GM21360 (cell line): ENCODE data around the gene XIST.
"Not testable (repeated sequence)": the region's sequence is repeated elsewhere in the genome, so short reads cannot be mapped to it uniquely, and the experiment has no call there.

ENCODE experiments used
- ATAC-seq: cut with Tn5 transposase; IDR thresholded peaks from one replicate; pipeline ENCODE4 v1.9.1; 2021; ENCODE audit warnings: mild to moderate bottlenecking, moderate library complexity; ENCODE audit not compliant: unreplicated experiment

Gene XIST

GRCh38 chrX:73840120-73840924 is 12.2 kb downstream of the XIST start:
- no peak for ATAC-seq

GRCh38 chrX:73839152-73839551 is 13.4 kb downstream of the XIST start:
- ATAC-seq: no peak

- ATAC-seq: no peak
Observed at GRCh38 chrX:73838123-73838522, 14.4 kb downstream of the XIST start.

- no peak for ATAC-seq
Observed at GRCh38 chrX:73836956-73837477, 15.5 kb downstream of the XIST start.

GRCh38 chrX:73834219-73834618 is 18.3 kb downstream of the XIST start:
- no peak for ATAC-seq

- no peak for ATAC-seq
Observed at GRCh38 chrX:73832319-73832718, 20.2 kb downstream of the XIST start.

GRCh38 chrX:73831500-73831899 is 21.0 kb downstream of the XIST start:
- ATAC-seq: no peak

- ATAC-seq: no peak
Observed at GRCh38 chrX:73830489-73831414, 21.8 kb downstream of the XIST start.

- no peak for ATAC-seq
Observed at GRCh38 chrX:73829890-73830466, 22.5 kb downstream of the XIST start.

- ATAC-seq: no peak
Observed at GRCh38 chrX:73828080-73828720, 24.3 kb downstream of the XIST start.

GRCh38 chrX:73827406-73827805 is 25.1 kb downstream of the XIST start:
- no peak for ATAC-seq

GRCh38 chrX:73826996-73827395 is 25.5 kb downstream of the XIST start:
- ATAC-seq: no peak

GRCh38 chrX:73825569-73825968 is 26.9 kb downstream of the XIST start:
- ATAC-seq: no peak

- no peak for ATAC-seq
Observed at GRCh38 chrX:73823473-73824004, 29.0 kb downstream of the XIST start.

- no peak for ATAC-seq
Observed at GRCh38 chrX:73822775-73823174, 29.7 kb downstream of the XIST start.

- no peak for ATAC-seq
Observed at GRCh38 chrX:73821921-73822559, 30.5 kb downstream of the XIST start.

GRCh38 chrX:73819864-73820558 is 32.5 kb downstream of the XIST start:
- ATAC-seq: not testable (repeated sequence)

- no peak for ATAC-seq
Observed at GRCh38 chrX:73818200-73819116, 34.1 kb downstream of the XIST start.
